Activated naive CD4-positive, alpha-beta T cell treated with anti-CD3 and anti-CD28 coated beads for 36 hours (primary cell): ENCODE measurements around the gene ZBTB20. TPM values are rescaled to one million over a fixed set of nuclear protein-coding genes. Genes with fewer than 3 reads are reported as not detected.

Experiments used
- CTCF ChIA-PET: fragments of 350-600 bp; sonication (Branson Sonifier 250); formaldehyde crosslinking; loops from one replicate; lab custom pipeline; 2021; ENCODE audit warnings: antibody characterized with exemption; lab: Charles Lee
- DNase-seq: peaks from one replicate; pipeline ENCODE4 v3.0.0-alpha.2; 2020
- H3K27ac Mint-ChIP-seq: one replicate; pipeline ENCODE4 v1.8.0; 2021; ENCODE audit warnings: mild to moderate bottlenecking, mixed read lengths
- H3K27me3 Mint-ChIP-seq: one replicate; pipeline ENCODE4 v1.8.0; 2021; ENCODE audit warnings: low read depth, mixed read lengths
- H3K36me3 Mint-ChIP-seq: one replicate; pipeline ENCODE4 v1.8.0; 2021; ENCODE audit warnings: low read depth, mixed read lengths
- H3K4me1 Mint-ChIP-seq: one replicate; pipeline ENCODE4 v1.8.0; 2021; ENCODE audit warnings: low read depth, mixed read lengths
- H3K4me3 Mint-ChIP-seq: one replicate; pipeline ENCODE4 v1.8.0; 2021; ENCODE audit warnings: mild to moderate bottlenecking, moderate library complexity, mixed read lengths
- H3K9me3 Mint-ChIP-seq: one replicate; pipeline ENCODE4 v1.8.0; 2021; ENCODE audit warnings: mixed read lengths
- intact Hi-C: fragments of 100-400 bp; cut with micrococcal nuclease; formaldehyde crosslinking; loops from one replicate; pipeline ENCODE4 v1.15.1; 2023
- total RNA-seq, 2 experiments: library from RNA; stranded (reverse); gene quantifications; one replicate each; pipeline ENCODE4 v1.2.3, GENCODE V29; 2021

The ZBTB20 gene
- total RNA-seq, 2 experiments from 2014 or later: 4.5 to 4.7 TPM

DNA sequence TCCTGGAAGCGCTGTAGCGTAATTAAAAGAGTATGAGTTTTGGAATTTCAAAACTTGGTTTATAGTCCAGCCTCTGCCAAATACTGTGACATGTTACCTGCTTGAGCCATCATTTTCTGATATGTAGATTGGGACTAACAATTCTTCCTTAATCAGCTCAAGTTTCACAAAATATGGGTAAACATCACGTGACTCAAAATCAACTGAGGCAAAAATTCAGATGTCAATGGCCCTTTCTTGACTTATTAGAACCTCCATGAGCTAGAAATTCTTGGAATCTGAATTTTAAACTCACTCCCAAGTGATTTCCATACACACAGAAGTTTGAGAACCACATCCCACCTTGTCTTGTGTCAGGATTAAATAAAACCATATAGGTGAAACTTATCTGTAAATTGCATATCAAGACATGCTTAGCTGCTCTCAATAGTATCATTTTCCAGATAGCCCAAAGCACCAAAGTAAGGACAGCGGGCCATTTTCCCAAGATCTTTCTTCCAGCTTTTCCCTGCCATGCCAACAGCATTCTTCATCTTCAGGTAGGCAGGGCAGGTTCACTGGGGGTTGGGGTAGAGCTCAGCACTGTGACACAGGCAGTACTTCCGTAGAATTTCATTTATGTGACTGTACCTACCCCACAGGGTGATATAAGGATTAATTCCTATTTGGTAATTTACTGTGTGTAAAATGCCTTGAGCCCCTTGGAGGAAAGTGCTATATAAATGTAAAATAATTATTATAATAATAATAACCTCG is 474.2 kb downstream of the ZBTB20 start:
- no peaks in the 10 kb centered on the region for H3K36me3 Mint-ChIP-seq
- H3K27me3 Mint-ChIP-seq: no peaks in the 10 kb centered on the region
- H3K4me3 Mint-ChIP-seq: no peak overlapping the region
- no peak for DNase-seq
- no peaks in the 10 kb centered on the region for H3K9me3 Mint-ChIP-seq
- peaks cover 2% of the 10 kb centered on the region for H3K4me1 Mint-ChIP-seq
- no peak overlapping the region for H3K27ac Mint-ChIP-seq
- intact Hi-C loops: no loop called here
- CTCF ChIA-PET: no interaction called here

- Mint-ChIP-seq H3K36me3 (no peaks in the 10 kb centered on the region), H3K27me3 (no peaks in the 10 kb centered on the region), H3K27ac (no peak overlapping the region), H3K4me3 (no peak overlapping the region), H3K4me1 (peaks cover 2% of the 10 kb centered on the region), H3K9me3 (no peaks in the 10 kb centered on the region)
- CTCF ChIA-PET: no interaction called here
- intact Hi-C loops: no loop called here
- no peak for DNase-seq
Observed at GRCh38 chr3:114671741-114672510, 475.2 kb downstream of the ZBTB20 start.

DNA sequence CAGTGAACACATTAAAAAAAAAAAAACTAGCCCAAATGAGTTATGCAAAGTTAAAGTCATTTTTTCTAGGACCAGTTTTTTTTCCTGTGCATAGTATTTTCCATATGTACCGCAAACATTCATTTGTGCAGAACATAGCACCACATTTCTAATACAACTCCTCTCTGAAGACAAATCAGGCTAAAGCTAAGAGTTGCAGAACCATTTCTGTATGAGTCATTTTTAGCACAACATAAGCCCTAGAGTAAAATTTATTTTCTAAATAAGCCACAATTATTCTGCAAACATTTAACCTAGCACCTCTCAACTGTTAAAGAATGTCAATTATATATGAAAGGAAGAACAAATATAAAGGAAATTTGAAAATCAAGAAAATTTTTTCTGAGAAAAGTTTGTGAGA is 477.5 kb downstream of the ZBTB20 start:
- no peak for DNase-seq
- H3K4me3 Mint-ChIP-seq: no peak overlapping the region
- H3K27me3 Mint-ChIP-seq: no peaks in the 10 kb centered on the region
- intact Hi-C loops: no loop called here
- CTCF ChIA-PET: no interaction called here
- no peak overlapping the region for H3K27ac Mint-ChIP-seq
- H3K9me3 Mint-ChIP-seq: peaks cover 3% of the 10 kb centered on the region
- peaks cover 2% of the 10 kb centered on the region for H3K4me1 Mint-ChIP-seq
- peaks cover under 1% of the 10 kb centered on the region for H3K36me3 Mint-ChIP-seq

- H3K36me3 Mint-ChIP-seq: peaks cover 9% of the 10 kb centered on the region
- CTCF ChIA-PET: no interaction called here
- intact Hi-C loops: no loop called here
Observed at GRCh38 chr3:114668099-114668498, 479.0 kb downstream of the ZBTB20 start.

DNA sequence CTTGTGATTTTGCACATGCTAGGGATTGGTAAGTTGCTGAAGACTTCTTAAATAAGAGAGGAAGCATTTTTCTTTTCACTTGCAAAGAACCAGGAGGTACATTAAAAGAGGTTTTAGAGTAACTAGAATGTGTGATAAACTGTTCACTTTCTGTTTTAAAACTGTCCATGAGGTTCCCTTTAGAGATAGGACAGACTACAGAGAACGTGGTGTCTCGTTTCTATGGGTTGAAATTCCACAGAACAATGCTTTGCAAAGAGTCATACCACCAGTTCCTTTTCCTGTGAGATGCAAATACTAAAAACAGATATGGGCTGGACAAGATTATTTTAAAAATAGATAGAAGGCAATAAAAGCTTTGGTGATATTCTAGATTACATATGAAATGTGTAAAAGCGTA is 480.5 kb downstream of the ZBTB20 start:
- intact Hi-C loops: no loop called here
- Mint-ChIP-seq H3K9me3 (peaks cover 12% of the 10 kb centered on the region), H3K4me1 (peaks cover 2% of the 10 kb centered on the region), H3K36me3 (peaks cover 9% of the 10 kb centered on the region), H3K27ac (no peak overlapping the region), H3K4me3 (no peak overlapping the region), H3K27me3 (no peaks in the 10 kb centered on the region)
- no peak for DNase-seq
- CTCF ChIA-PET: no interaction called here

More at GRCh38 chr3:114668099-114668498, 479.0 kb downstream of the ZBTB20 start:
- Mint-ChIP-seq H3K27ac (no peak overlapping the region), H3K4me1 (peaks cover 2% of the 10 kb centered on the region), H3K27me3 (no peaks in the 10 kb centered on the region), H3K9me3 (peaks cover 12% of the 10 kb centered on the region), H3K4me3 (no peak overlapping the region)
- DNase-seq: no peak

- H3K4me3 Mint-ChIP-seq: no peak overlapping the region
- H3K4me1 Mint-ChIP-seq: no peaks in the 10 kb centered on the region
- H3K9me3 Mint-ChIP-seq: peaks cover 12% of the 10 kb centered on the region
- no peak for DNase-seq
- intact Hi-C loops: no loop called here
- CTCF ChIA-PET: no interaction called here
- H3K27ac Mint-ChIP-seq: no peak overlapping the region
- no peaks in the 10 kb centered on the region for H3K27me3 Mint-ChIP-seq
- H3K36me3 Mint-ChIP-seq: peaks cover 11% of the 10 kb centered on the region
Observed at GRCh38 chr3:114664006-114664405, 483.1 kb downstream of the ZBTB20 start.

GRCh38 chr3:114660808-114661207 is 486.3 kb downstream of the ZBTB20 start:
- no peak overlapping the region for H3K27ac Mint-ChIP-seq
- intact Hi-C loops: no loop called here
- no peaks in the 10 kb centered on the region for H3K4me1 Mint-ChIP-seq
- H3K27me3 Mint-ChIP-seq: no peaks in the 10 kb centered on the region
- peaks cover 15% of the 10 kb centered on the region for H3K36me3 Mint-ChIP-seq
- CTCF ChIA-PET: no interaction called here
- no peak for DNase-seq
- H3K9me3 Mint-ChIP-seq: peaks cover 10% of the 10 kb centered on the region
- H3K4me3 Mint-ChIP-seq: no peak overlapping the region

GRCh38 chr3:114660124-114660523 is 487.0 kb downstream of the ZBTB20 start:
- no peak for DNase-seq
- Mint-ChIP-seq H3K27me3 (no peaks in the 10 kb centered on the region), H3K4me3 (no peak overlapping the region), H3K27ac (no peak overlapping the region), H3K36me3 (peaks cover 15% of the 10 kb centered on the region), H3K9me3 (peaks cover 10% of the 10 kb centered on the region), H3K4me1 (no peaks in the 10 kb centered on the region)
- intact Hi-C loops: no loop called here
- CTCF ChIA-PET: no interaction called here

DNA sequence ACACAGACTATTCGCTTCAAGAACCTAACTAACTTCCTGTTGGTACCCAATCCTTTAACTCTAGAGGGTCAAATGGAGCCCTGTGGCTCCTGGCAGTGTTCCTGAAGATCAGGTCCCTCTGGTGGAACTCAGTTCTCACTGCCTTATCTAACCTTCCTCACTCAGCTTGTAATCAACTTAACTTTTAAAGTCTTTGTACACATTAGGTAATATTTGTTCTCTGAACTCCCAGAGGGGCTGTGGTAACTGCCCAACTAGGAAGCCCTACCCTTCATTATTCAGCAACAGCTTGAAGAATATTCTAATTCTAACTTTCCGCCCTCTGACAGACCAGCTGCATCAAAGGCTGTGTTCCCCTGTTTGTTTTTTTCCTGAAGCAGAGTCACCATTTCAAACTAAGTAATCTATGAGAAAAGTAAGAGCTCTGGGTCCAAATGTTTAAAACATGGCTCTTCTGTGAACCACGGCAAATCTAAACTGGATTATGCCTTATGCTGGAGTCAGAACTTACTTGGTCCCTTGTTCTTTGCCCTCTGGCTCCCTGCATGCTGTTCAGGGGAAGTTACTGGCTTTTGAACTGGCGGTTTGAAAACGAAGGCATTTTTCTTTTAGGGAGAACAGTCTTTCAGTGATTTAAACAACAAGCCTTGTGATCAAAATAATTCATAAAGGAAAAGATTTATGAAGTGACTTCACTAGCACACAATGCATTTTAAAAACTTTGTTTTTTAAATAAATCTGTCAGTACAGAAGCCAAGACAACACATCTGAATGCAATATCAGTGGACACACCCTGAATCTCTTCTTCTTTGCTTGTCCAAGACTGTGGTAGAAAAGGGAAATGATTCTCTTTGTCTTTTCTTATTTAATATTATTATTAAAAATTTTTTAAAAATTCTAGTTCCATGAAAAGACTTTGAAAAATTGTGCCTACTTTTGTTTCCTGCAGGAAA is 487.7 kb downstream of the ZBTB20 start:
- Mint-ChIP-seq H3K36me3 (peaks cover 12% of the 10 kb centered on the region), H3K27me3 (no peaks in the 10 kb centered on the region), H3K27ac (no peak overlapping the region), H3K9me3 (peaks cover 6% of the 10 kb centered on the region), H3K4me1 (no peaks in the 10 kb centered on the region), H3K4me3 (no peak overlapping the region)
- CTCF ChIA-PET: no interaction called here
- intact Hi-C loops: no loop called here
- no peak for DNase-seq

DNA sequence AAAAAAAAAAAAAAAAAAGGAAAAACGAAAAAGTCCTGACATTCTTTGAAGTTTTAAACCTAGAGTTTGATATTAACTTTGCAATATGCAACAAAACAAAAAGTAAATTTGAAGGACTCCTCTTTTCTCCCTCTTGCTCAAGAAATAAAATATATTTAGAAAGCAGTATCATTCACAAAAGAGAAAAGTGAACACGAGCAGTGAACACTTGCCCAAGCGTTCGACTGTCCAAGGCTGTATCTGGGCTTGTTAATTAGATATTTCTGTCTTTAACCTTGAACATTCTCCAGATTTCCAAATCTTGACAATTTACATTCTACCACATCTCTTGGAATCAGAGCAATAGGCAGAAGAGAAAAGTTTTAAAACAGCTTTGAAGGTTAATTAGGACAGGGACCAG is 495.5 kb downstream of the ZBTB20 start:
- Mint-ChIP-seq H3K9me3 (peaks cover 2% of the 10 kb centered on the region), H3K27me3 (no peaks in the 10 kb centered on the region), H3K36me3 (peaks cover 4% of the 10 kb centered on the region), H3K4me1 (peaks cover 15% of the 10 kb centered on the region), H3K4me3 (no peak overlapping the region), H3K27ac (no peak overlapping the region)
- no peak for DNase-seq
- intact Hi-C loops: no loop called here
- CTCF ChIA-PET: no interaction called here

DNA sequence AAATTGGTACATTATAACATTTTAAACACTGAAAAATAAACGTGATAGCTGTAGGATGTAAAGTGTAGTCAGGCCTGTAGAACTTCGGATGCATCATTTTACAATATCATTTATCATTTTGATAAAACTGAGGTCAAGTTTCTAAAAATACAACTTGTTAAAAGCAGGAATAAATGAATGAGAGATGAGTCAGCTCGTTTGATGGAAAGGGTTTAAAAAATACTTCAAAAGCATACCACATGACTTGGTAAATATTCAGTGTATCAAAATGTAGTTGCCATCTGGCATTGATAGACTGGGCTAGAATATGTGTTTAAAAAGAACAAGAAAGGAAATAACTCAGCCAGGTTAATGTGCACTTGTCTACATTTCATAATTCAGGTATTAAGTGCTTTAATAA is 496.3 kb downstream of the ZBTB20 start:
- Mint-ChIP-seq H3K9me3 (peaks cover 2% of the 10 kb centered on the region), H3K4me3 (no peak overlapping the region), H3K36me3 (peaks cover 4% of the 10 kb centered on the region), H3K27ac (no peak overlapping the region), H3K4me1 (peaks cover 15% of the 10 kb centered on the region), H3K27me3 (no peaks in the 10 kb centered on the region)
- CTCF ChIA-PET: interaction anchor here (1.4 to 1.5 kb wide), 2 partner anchors 20 to 266 kb away, joined by 3 to 5 read pairs; no protein-coding TSS in a partner anchor
- intact Hi-C loops: no loop called here
- DNase-seq: no peak

GRCh38 chr3:114649331-114649730 is 497.8 kb downstream of the ZBTB20 start:
- H3K4me1 Mint-ChIP-seq: peaks cover 15% of the 10 kb centered on the region
- H3K36me3 Mint-ChIP-seq: peaks cover 4% of the 10 kb centered on the region
- intact Hi-C loops: no loop called here
- H3K9me3 Mint-ChIP-seq: peaks cover 2% of the 10 kb centered on the region
- DNase-seq: no peak
- CTCF ChIA-PET: interaction anchor here (1.4 to 1.5 kb wide), 2 partner anchors 19 to 265 kb away, joined by 3 to 5 read pairs; no protein-coding TSS in a partner anchor
- no peak overlapping the region for H3K4me3 Mint-ChIP-seq
- no peak overlapping the region for H3K27ac Mint-ChIP-seq
- no peaks in the 10 kb centered on the region for H3K27me3 Mint-ChIP-seq
